Globus pallidus (tissue), 1 donor: ENCODE results near the gene TPGS1.

ENCODE experiments used
- DNase-seq: peaks from one replicate; pipeline ENCODE4 v3.0.0-alpha.2; 2015; ENCODE audit warnings: low spot score

Gene TPGS1

GRCh38 chr19:540867-541637 lies 33.8 kb downstream of the TPGS1 start:
- no peak for DNase-seq

- no peak for DNase-seq
Observed at GRCh38 chr19:541699-542098, 34.4 kb downstream of the TPGS1 start.

GRCh38 chr19:542173-542866 lies 35.0 kb downstream of the TPGS1 start:
- no peak for DNase-seq

- no peak for DNase-seq
Observed at GRCh38 chr19:543910-544608, 36.8 kb downstream of the TPGS1 start, which contains the start of gene GZMM. GZMM (plus strand) TSS chr19:544053; CDS start chr19:544072, 19 bp downstream.

- DNase-seq = no peak
Observed at GRCh38 chr19:547117-547516, 39.8 kb downstream of the TPGS1 start.

- no peak for DNase-seq
Observed at GRCh38 chr19:547836-548720, 40.8 kb downstream of the TPGS1 start.

GRCh38 chr19:548886-549830 lies 41.9 kb downstream of the TPGS1 start:
- no peak for DNase-seq

- no peak for DNase-seq
Observed at GRCh38 chr19:554817-555216, 47.5 kb downstream of the TPGS1 start.

GRCh38 chr19:555474-555808 lies 48.1 kb downstream of the TPGS1 start:
- DNase-seq = no peak

- DNase-seq = no peak
Observed at GRCh38 chr19:556611-557382, 49.5 kb downstream of the TPGS1 start.

- no peak for DNase-seq
Observed at GRCh38 chr19:558770-559439, 51.6 kb downstream of the TPGS1 start.

GRCh38 chr19:560121-560520 lies 52.8 kb downstream of the TPGS1 start:
- DNase-seq = no peak

GRCh38 chr19:566403-566802 lies 59.1 kb downstream of the TPGS1 start:
- no peak for DNase-seq

GRCh38 chr19:566844-567243 lies 59.5 kb downstream of the TPGS1 start:
- no peak for DNase-seq

GRCh38 chr19:567296-567900 lies 60.1 kb downstream of the TPGS1 start:
- no peak for DNase-seq
